HT1080 (cell line): ENCODE results near the gene SLIT3. TPM values are rescaled to one million over a fixed set of nuclear protein-coding genes. Genes with fewer than 3 reads are reported as not detected.
A peak's percentile ranks its signal among the peaks of the same experiment; 100 is the strongest.

ENCODE experiments used
- DNase-seq: peaks from one replicate; pipeline ENCODE4 v3.0.0-alpha.2; 2015; ENCODE audit warnings: low read depth
- total RNA-seq: library from RNA; depleted of rRNA; stranded (reverse); fragments of >200 nt; shearing (Covaris generic); gene quantifications from 2 replicates; pipeline ENCODE4 v1.2.3, GENCODE V29; 2014

The SLIT3 gene
- total RNA-seq, 1 experiment from 2014 or later = 0.08 TPM

- no peak for DNase-seq
Observed at GRCh38 chr5:168975331-168975730, 325.6 kb downstream of the SLIT3 start.

GRCh38 chr5:168974082-168974481 lies 326.9 kb downstream of the SLIT3 start:
- DNase-seq = no peak

- DNase-seq = no peak
Observed at GRCh38 chr5:168972731-168973130, 328.2 kb downstream of the SLIT3 start.

- DNase-seq = no peak
Observed at GRCh38 chr5:168971100-168971499, 329.8 kb downstream of the SLIT3 start.

GRCh38 chr5:168969326-168969886 lies 331.5 kb downstream of the SLIT3 start:
- DNase-seq = no peak

GRCh38 chr5:168967882-168968620 lies 332.9 kb downstream of the SLIT3 start:
- DNase-seq = no peak

- no peak for DNase-seq
Observed at GRCh38 chr5:168965638-168966037, 335.3 kb downstream of the SLIT3 start.

GRCh38 chr5:168964182-168964581 lies 336.8 kb downstream of the SLIT3 start:
- no peak for DNase-seq

- DNase-seq = no peak
Observed at GRCh38 chr5:168962306-168962705, 338.6 kb downstream of the SLIT3 start.

- DNase-seq = no peak
Observed at GRCh38 chr5:168961681-168962080, 339.3 kb downstream of the SLIT3 start.

GRCh38 chr5:168960497-168960896 lies 340.4 kb downstream of the SLIT3 start:
- DNase-seq = no peak

- no peak for DNase-seq
Observed at GRCh38 chr5:168953351-168953750, 347.6 kb downstream of the SLIT3 start.

GRCh38 chr5:168952196-168952595 lies 348.7 kb downstream of the SLIT3 start:
- no peak for DNase-seq

- no peak for DNase-seq
Observed at GRCh38 chr5:168951769-168952168, 349.2 kb downstream of the SLIT3 start.

- no peak for DNase-seq
Observed at GRCh38 chr5:168951356-168951755, 349.6 kb downstream of the SLIT3 start.

GRCh38 chr5:168950241-168950951 lies 350.5 kb downstream of the SLIT3 start:
- DNase-seq = no peak

- no peak for DNase-seq
Observed at GRCh38 chr5:168948746-168949145, 352.2 kb downstream of the SLIT3 start.

GRCh38 chr5:168947212-168947868 lies 353.6 kb downstream of the SLIT3 start:
- DNase-seq = peak; percentile 44

- DNase-seq = no peak
Observed at GRCh38 chr5:168946363-168946762, 354.6 kb downstream of the SLIT3 start.

- DNase-seq = no peak
Observed at GRCh38 chr5:168944004-168944403, 356.9 kb downstream of the SLIT3 start.

- no peak for DNase-seq
Observed at GRCh38 chr5:168943091-168943884, 357.7 kb downstream of the SLIT3 start.
